HepG2 (cell line): Measurements from ENCODE around the gene SERAC1. TPM values are rescaled to one million over a fixed set of nuclear protein-coding genes. Genes with fewer than 3 reads are reported as not detected.

Experiments used
- ATAC-seq: fragments of 200-7000 bp; cut with Tn5 transposase; 3 replicates; pipeline ENCODE4 v1.9.1; 2020; ENCODE audit warnings: mild to moderate bottlenecking, moderate library complexity
- BruUV-seq: library from RNA; stranded (reverse); fragments of 400-500 nt; replicated peaks from 2 replicates; lab custom pipeline; 2021; lab: Mats Ljungman, UMichigan
- CTCF ChIA-PET: fragments of 300-600 bp; formaldehyde crosslinking; extraction: SDS; loops from one replicate; lab custom pipeline; 2021; ENCODE audit warnings: low total read pairs, inconsistent platforms, low intra/inter-chr PET ratio; lab: Yijun Ruan, JAX
- POLR2A ChIA-PET: fragments of 350-600 bp; sonication (Branson Sonifier 250); formaldehyde crosslinking; loops from one replicate; lab custom pipeline; 2020; ENCODE audit warnings: antibody characterized with exemption, inconsistent platforms; lab: Yijun Ruan, JAX
- DNase-seq: peaks from one replicate; pipeline ENCODE4 v3.0.0-alpha.2; 2015; ENCODE audit warnings: low spot score
- FAIRE-seq: peaks from 3 replicates; lab custom pipeline; 2011; peaks lifted over from hg19 to GRCh38; lab: Jason Lieb, UNC
- H2AFZ ChIP-seq: one replicate; pipeline ENCODE4 v1.6.1; 2011; ENCODE audit warnings: low read length, inconsistent platforms
- H3K27ac ChIP-seq: fragments of 300-600 bp; 3 replicates; pipeline ENCODE4 v1.8.0; 2011; ENCODE audit warnings: mixed run types, mild to moderate bottlenecking, mixed read lengths, low read length, inconsistent platforms; ENCODE audit not compliant: insufficient read depth; ENCODE audit errors: extremely low read length
- H3K27me3 ChIP-seq, 2 experiments: fragments of 200-600 bp in 1 of 2; 2 replicates in 1 of 2; 3 replicates in 1 of 2; pipeline versions ENCODE4 v1.6.0 to v1.8.0; 2011; ENCODE audit warnings: low read length in 2 of 2, mild to moderate bottlenecking in 2 of 2, moderate library complexity in 2 of 2, inconsistent platforms in 1 of 2; ENCODE audit not compliant: insufficient read depth in 2 of 2, control insufficient read depth in 1 of 2
- H3K36me3 ChIP-seq, 2 experiments: fragments of 200-600 bp in 1 of 2; replicated peaks in 1 of 2; 2 replicates in 1 of 2; 3 replicates in 1 of 2; pipeline versions ENCODE4 v1.5.1 to v1.8.0; 2011; ENCODE audit warnings: low read length in 2 of 2, inconsistent platforms in 1 of 2; ENCODE audit not compliant: insufficient read depth in 2 of 2, control insufficient read depth in 1 of 2
- H3K4me1 ChIP-seq: 2 replicates; pipeline ENCODE4 v1.5.1; 2012; ENCODE audit warnings: low read length, inconsistent platforms; ENCODE audit not compliant: insufficient read depth
- H3K4me2 ChIP-seq: 2 replicates; pipeline ENCODE4 v1.6.0; 2011; ENCODE audit warnings: low read depth, low read length, inconsistent platforms
- H3K4me3 ChIP-seq, 3 experiments: fragments of 200-600 bp in 1 of 3; sonication (generic), shearing (Covaris generic) in 1 of 3; replicated peaks in 1 of 3; 2 replicates each; pipeline ENCODE4 v1.5.1; 2011 to 2016; ENCODE audit warnings: low read length in 3 of 3, inconsistent platforms in 2 of 3, low read depth in 2 of 3, mild to moderate bottlenecking in 2 of 3, control low read depth in 1 of 3, mixed read lengths in 1 of 3; ENCODE audit not compliant: insufficient read depth in 1 of 3
- H3K79me2 ChIP-seq: one replicate; pipeline ENCODE4 v1.6.1; 2011; ENCODE audit warnings: low read length, inconsistent platforms; ENCODE audit not compliant: insufficient read depth
- H3K9ac ChIP-seq: 2 replicates; pipeline ENCODE4 v1.6.0; 2011; ENCODE audit warnings: mild to moderate bottlenecking, low read depth, low read length, inconsistent platforms; ENCODE audit not compliant: insufficient read depth
- H3K9me3 ChIP-seq: 2 replicates; pipeline ENCODE4 v1.5.1; 2012; ENCODE audit warnings: mild to moderate bottlenecking, low read length
- H4K20me1 ChIP-seq: 2 replicates; pipeline ENCODE4 v1.6.0; 2011; ENCODE audit warnings: inconsistent platforms, mild to moderate bottlenecking, low read length, moderate library complexity; ENCODE audit not compliant: insufficient read depth
- CEBPB ChIP-seq: IDR thresholded peaks from 2 replicates; pipeline ENCODE4 v1.6.1; 2011; ENCODE audit warnings: low read depth, low read length, improper control_type of control experiment, borderline replicate concordance
- CEBPG ChIP-seq: IDR thresholded peaks from 2 replicates; pipeline ENCODE4 v1.6.1; 2016
- CREM ChIP-seq, 2 experiments: sonication (generic) in 1 of 2; formaldehyde crosslinking in 1 of 2; IDR thresholded peaks; 2 replicates each; pipeline versions ENCODE4 v1.4.0 to v1.6.1; 2016 to 2020; ENCODE audit warnings: antibody characterized with exemption in 1 of 2, mild to moderate bottlenecking in 1 of 2, missing genetic modification reagents in 1 of 2
- DPF2 ChIP-seq: sonication (generic); formaldehyde crosslinking; IDR thresholded peaks from 2 replicates; pipeline ENCODE4 v1.4.0; 2020; ENCODE audit warnings: mild to moderate bottlenecking, low read depth, missing genetic modification reagents, borderline replicate concordance
- HOXA3 ChIP-seq: sonication (generic); formaldehyde crosslinking; IDR thresholded peaks from 2 replicates; pipeline ENCODE4 v1.5.0; 2020; ENCODE audit warnings: missing genetic modification reagents
- MYC ChIP-seq: sonication (generic); formaldehyde crosslinking; IDR thresholded peaks from 2 replicates; pipeline ENCODE4 v1.9.0; 2021; ENCODE audit warnings: missing genetic modification reagents, borderline replicate concordance
- MZF1 ChIP-seq: sonication (generic); formaldehyde crosslinking; IDR thresholded peaks from 2 replicates; pipeline ENCODE4 v1.8.1; 2023; ENCODE audit warnings: mild to moderate bottlenecking, missing genetic modification reagents, borderline replicate concordance
- SMC3 ChIP-seq: IDR thresholded peaks from 2 replicates; pipeline ENCODE4 v1.6.1; 2011; ENCODE audit warnings: low read length, improper control_type of control experiment
- SUZ12 ChIP-seq: fragments of 150-350 bp; IDR thresholded peaks from 2 replicates; pipeline ENCODE4 v1.6.1; 2014; ENCODE audit warnings: low read depth, low read length
- WGBS: methylation state at CpG from one replicate; pipeline ENCODE4 v1.1.6; 2017; ENCODE audit warnings: low lambda C conversion rate; 5-methylcytosine and 5-hydroxymethylcytosine counted together
- in situ Hi-C: cut with HindIII; loops from 2 replicates; pipeline ENCODE4 v1.10.0; 2017; ENCODE audit warnings: low pct_unique_long_range_greater_than_20kb; ENCODE audit not compliant: extremely low pct_ligation_motif_present
- intact Hi-C: fragments of 100-400 bp; cut with micrococcal nuclease; formaldehyde crosslinking; loops from one replicate; pipeline ENCODE4 v1.10.0; 2022; ENCODE audit not compliant: unreplicated experiment
- polyA plus RNA-seq, 8 experiments: library from polyadenylated mRNA; depleted of rRNA in 3 of 8; stranded (reverse) in 7 of 8; unstranded in 1 of 8; fragments of >200 nt; fragmentation: Illumina TruSeq in 4 of 8; extraction: Trizol in 4 of 8; gene quantifications; 2 replicates each; pipeline versions ENCODE4 v1.2.1 to v1.2.3, GENCODE V29; 2011 to 2016; ENCODE audit warnings: low read depth in 4 of 8, missing spikeins in 1 of 8, mixed read lengths in 1 of 8; ENCODE audit not compliant: insufficient read depth in 1 of 8
- total RNA-seq, 5 experiments: library from RNA; depleted of rRNA; stranded (reverse); fragments of >200 nt; fragmentation: Illumina TruSeq; extraction: Trizol; gene quantifications; 2 replicates each; pipeline ENCODE4 v1.2.3, GENCODE V29; 2016; ENCODE audit warnings: low read depth in 1 of 5

Gene SERAC1
- total and polyA plus RNA-seq, 2 of the 13 experiments (the other 11 are each of a cell fraction or from before 2014, with no cell fraction given) = 4.5 to 8.1 TPM

DNA sequence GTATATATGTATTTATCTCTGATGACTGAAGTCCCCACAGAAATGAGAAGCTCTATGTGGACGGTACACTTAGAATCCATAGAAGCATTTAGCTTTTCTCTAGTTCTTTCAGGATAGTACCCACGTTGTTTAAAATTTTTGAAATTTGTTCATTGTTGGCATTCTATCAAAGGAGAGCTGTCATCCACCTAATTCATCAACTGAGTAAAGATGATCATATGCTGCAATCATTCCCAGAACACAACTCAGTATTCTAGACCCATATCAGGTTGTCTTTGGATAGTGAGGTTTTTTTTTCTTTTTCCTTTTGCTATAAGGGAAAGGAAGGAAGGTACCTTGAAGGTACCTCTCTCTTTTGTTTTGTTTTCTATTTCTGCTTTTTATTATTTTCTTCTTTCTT, 9.3 kb downstream of the SERAC1 start:
- FAIRE-seq = no peak
- intact Hi-C loops = no loop called here
- POLR2A ChIA-PET = interaction anchor here (0.8 kb wide), 1 partner anchor 25 kb away, joined by 4 read pairs; no protein-coding TSS in a partner anchor

GRCh38 chr6:158158123-158158522, 9.9 kb downstream of the SERAC1 start:
- TF ChIP-seq MYC (CRISPR knock-in tag) (no peak), CEBPG (CRISPR knock-in tag) (peak; percentile 44; the same call in 1 of the 2 replicates), CEBPB (peak; percentile 87), SUZ12 (no peak)
- ChIA-PET CTCF (no interaction called here), POLR2A (no interaction called here)
- 95% methylated on average over 2 of the region's 2 CpGs for WGBS
- H4K20me1 ChIP-seq = no peaks in the 10 kb centered on the region
- intact Hi-C loops (no loop called here), in situ Hi-C loops (no loop called here)
- ATAC-seq (no peak), FAIRE-seq (no peak), DNase-seq (no peak)
- peaks cover 11% of the 10 kb centered on the region for H3K4me1 ChIP-seq
- H3K9me3 ChIP-seq = no peaks in the 10 kb centered on the region
- H2AFZ ChIP-seq = no peak overlapping the region
- H3K27me3 ChIP-seq = no peaks in the 10 kb centered on the region
- no peak overlapping the region for H3K4me3 ChIP-seq
- H3K4me2 ChIP-seq = no peak overlapping the region
- no peaks in the 10 kb centered on the region for H3K79me2 ChIP-seq
- H3K36me3 ChIP-seq = peaks cover 1 to 10% of the 10 kb centered on the region in 2 experiments; a peak in 1 of 5 replicates
- H3K27ac ChIP-seq = no peak overlapping the region
- BruUV-seq = no TSS peak
- H3K9ac ChIP-seq = no peak overlapping the region

More for the DNA sequence above, 9.3 kb downstream of the SERAC1 start:
- TF ChIP-seq HOXA3 (no peak), SMC3 (no peak), DPF2 (CRISPR knock-in tag) (no peak), CREM (IDR thresholded peaks at IDR 0.05) (no peak), CREM (CRISPR knock-in tag; IDR thresholded peaks at IDR 0.05) (no peak), MZF1 (CRISPR knock-in tag) (no peak)
- CTCF ChIA-PET = no interaction called here
- Histone ChIP-seq H3K27ac (no peak overlapping the region), H3K79me2 (no peaks in the 10 kb centered on the region), H2AFZ (no peak overlapping the region), H3K36me3 (peaks cover 1 to 10% of the 10 kb centered on the region in 2 experiments; a peak in 1 of 5 replicates), H3K4me2 (no peak overlapping the region), H3K4me1 (peaks cover 5% of the 10 kb centered on the region), H3K27me3 (no peaks in the 10 kb centered on the region), H3K9ac (no peak overlapping the region), H3K9me3 (no peaks in the 10 kb centered on the region), H4K20me1 (no peaks in the 10 kb centered on the region), H3K4me3 (no peak overlapping the region)
- WGBS = 91% methylated on average over 2 of the region's 2 CpGs
- DNase-seq = no peak
- no TSS peak for BruUV-seq
- in situ Hi-C loops = no loop called here
- ATAC-seq = no peak
